Effector memory CD8-positive, alpha-beta T cell (primary cell): ENCODE measurements around the gene GSTM3.
"Not testable (repeated sequence)": the region's sequence is repeated elsewhere in the genome, so short reads cannot be mapped to it uniquely, and the experiment has no call there.

Experiments used
- ATAC-seq: fragments of 150-1000 bp; cut with Tn5 transposase; replicated peaks from 2 replicates; pipeline ENCODE4 v1.10.0; 2021; ENCODE audit warnings: mild to moderate bottlenecking, moderate library complexity
- DNase-seq, 3 experiments: peaks; one replicate each; pipeline ENCODE4 v3.0.0; 2021
- H3K27ac Mint-ChIP-seq, 2 donors: one replicate each; pipeline ENCODE4 v1.8.0; 2022; ENCODE audit warnings: mild to moderate bottlenecking in 2 of 2, mixed read lengths in 2 of 2, moderate library complexity in 2 of 2
- H3K27me3 Mint-ChIP-seq, 2 donors: one replicate each; pipeline ENCODE4 v1.8.0; 2022; ENCODE audit warnings: mixed read lengths in 2 of 2
- H3K36me3 Mint-ChIP-seq: one replicate; pipeline ENCODE4 v1.8.0; 2022; ENCODE audit warnings: mild to moderate bottlenecking, moderate library complexity, mixed read lengths; ENCODE audit not compliant: insufficient read depth
- H3K4me1 Mint-ChIP-seq, 2 donors: one replicate each; pipeline ENCODE4 v1.8.0; 2022; ENCODE audit warnings: low read depth in 2 of 2, mixed read lengths in 2 of 2
- H3K4me3 Mint-ChIP-seq, 2 donors: one replicate each; pipeline ENCODE4 v1.8.0; 2022; ENCODE audit warnings: mild to moderate bottlenecking in 2 of 2, mixed read lengths in 2 of 2, moderate library complexity in 2 of 2
- H3K9me3 Mint-ChIP-seq, 2 donors: one replicate each; pipeline ENCODE4 v1.8.0; 2022; ENCODE audit warnings: mixed read lengths in 2 of 2

The GSTM3 gene

DNA sequence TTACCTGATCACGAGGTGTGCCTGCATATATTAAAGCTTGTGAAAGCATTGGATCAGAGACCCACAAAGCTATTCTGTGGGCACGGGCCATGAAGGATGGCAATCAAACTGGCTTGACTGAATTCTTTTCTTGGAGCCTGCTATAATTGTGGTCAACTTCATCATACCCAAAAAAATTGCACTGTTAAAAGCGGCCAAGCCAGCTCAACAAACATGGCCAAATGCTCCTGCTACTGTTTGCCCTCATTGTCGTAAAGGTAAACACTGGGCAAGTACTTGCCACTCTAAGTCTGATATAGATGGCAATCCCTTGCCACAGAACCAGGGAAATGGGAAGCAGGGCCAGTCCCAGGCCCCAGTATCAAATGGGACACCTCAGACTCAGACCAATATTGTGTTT is 35.4 kb downstream of the GSTM3 start:
- Mint-ChIP-seq H3K4me3 (no peak overlapping the region), H3K27ac (no peak overlapping the region), H3K27me3 (peaks cover 44 to 48% of the 10 kb centered on the region in 2 donors), H3K4me1 (no peaks in the 10 kb centered on the region), H3K36me3 (no peaks in the 10 kb centered on the region), H3K9me3 (peaks cover 5 to 8% of the 10 kb centered on the region in 2 donors)
- no peak for DNase-seq
- ATAC-seq = no peak

DNA sequence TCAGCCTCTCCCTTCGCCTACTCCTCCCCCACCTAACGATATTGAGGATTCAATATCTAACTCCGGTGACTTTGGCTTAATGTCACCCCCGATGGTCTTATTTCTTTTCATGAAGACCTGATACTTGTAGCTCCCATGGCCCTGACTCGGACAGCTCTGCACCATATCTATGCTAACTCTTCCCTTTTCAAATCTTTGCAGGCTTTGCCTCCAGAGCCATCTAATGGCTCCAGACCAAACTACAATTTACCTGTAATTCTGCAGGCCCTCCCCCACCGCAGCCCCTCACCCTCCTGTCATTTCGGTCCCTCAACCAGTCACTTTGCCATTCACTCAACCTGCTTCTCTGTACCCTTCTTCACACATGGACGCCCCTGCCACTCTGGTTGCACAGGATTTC is 36.7 kb downstream of the GSTM3 start:
- Mint-ChIP-seq H3K4me3 (no peak overlapping the region), H3K36me3 (no peaks in the 10 kb centered on the region), H3K4me1 (no peaks in the 10 kb centered on the region), H3K27me3 (peaks cover 44 to 48% of the 10 kb centered on the region in 2 donors), H3K9me3 (peaks cover 3 to 8% of the 10 kb centered on the region in 2 donors), H3K27ac (no peak overlapping the region)
- DNase-seq (no peak), ATAC-seq (no peak)

DNA sequence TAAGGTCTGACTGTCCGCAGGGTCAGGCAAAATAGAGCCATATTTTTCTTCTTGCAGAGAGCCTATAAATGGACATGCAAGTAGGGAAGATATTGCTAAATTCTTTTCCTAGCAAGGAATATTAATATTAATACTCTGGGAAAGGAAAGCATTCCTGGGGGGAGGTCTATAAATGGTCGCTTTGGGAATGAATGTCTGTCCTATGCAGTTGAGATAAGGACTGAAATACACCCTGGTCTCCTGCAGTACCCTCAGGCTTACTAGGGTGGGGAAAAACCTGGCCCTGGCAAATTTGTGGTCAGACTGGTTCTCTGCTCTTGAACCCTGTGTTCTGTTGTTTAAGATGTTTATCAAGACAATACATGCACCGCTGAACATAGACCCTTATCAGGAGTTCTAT is 37.9 kb downstream of the GSTM3 start:
- H3K27ac Mint-ChIP-seq, ATAC-seq, H3K4me1 Mint-ChIP-seq, H3K9me3 Mint-ChIP-seq, DNase-seq, H3K4me3 Mint-ChIP-seq, H3K36me3 Mint-ChIP-seq: not testable (repeated sequence)
- H3K27me3 Mint-ChIP-seq = peaks cover 37 to 42% of the 10 kb centered on the region in 2 donors

DNA sequence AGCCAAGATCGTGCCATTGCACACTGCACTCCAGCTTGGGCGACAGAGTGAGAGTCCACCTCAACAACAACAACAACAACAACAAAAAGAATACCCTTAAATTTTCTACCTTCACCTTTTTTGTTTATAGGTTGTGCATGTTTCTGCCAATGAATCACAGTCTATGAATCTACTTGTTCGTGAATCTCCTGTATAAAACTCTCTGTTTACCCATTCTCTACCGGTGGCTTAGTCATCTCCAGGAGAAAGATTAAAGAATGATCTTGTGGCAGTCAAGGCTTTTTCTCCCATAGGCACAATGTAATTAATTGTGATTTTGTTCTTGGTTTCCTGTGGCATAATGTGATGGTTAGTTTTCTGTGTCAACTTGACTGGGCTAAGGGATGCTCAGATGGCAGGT is 43.0 kb downstream of the GSTM3 start:
- not testable (repeated sequence) for H3K4me1 Mint-ChIP-seq

DNA sequence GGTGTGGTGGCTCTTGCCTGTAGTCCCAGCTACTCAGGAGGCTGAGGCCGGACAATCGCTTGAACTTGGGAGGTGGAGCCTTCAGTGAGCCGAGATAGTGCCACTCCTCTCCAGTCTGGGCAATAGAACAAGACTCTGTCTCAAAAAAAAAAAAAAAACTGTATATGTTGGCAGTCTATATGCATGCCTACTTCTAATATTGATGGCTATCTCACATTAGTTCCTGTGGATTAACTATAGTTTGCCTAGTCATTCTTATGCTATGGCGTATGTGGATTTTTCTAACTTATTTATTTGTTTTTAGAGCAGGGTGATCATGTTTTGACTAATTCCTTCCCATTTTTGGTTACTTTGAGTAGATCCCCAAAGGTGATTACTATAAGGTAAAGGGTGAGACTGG is 43.8 kb downstream of the GSTM3 start:
- Mint-ChIP-seq H3K4me1 (no peaks in the 10 kb centered on the region), H3K36me3 (no peaks in the 10 kb centered on the region), H3K27me3 (no peaks in the 10 kb centered on the region), H3K27ac (no peak overlapping the region), H3K9me3 (no peaks in the 10 kb centered on the region), H3K4me3 (no peak overlapping the region)
- ATAC-seq = no peak
- DNase-seq = no peak

More for the DNA sequence above, 43.0 kb downstream of the GSTM3 start:
- ATAC-seq, H3K4me3 Mint-ChIP-seq, H3K27me3 Mint-ChIP-seq, H3K9me3 Mint-ChIP-seq, DNase-seq, H3K36me3 Mint-ChIP-seq, H3K27ac Mint-ChIP-seq: not testable (repeated sequence)

DNA sequence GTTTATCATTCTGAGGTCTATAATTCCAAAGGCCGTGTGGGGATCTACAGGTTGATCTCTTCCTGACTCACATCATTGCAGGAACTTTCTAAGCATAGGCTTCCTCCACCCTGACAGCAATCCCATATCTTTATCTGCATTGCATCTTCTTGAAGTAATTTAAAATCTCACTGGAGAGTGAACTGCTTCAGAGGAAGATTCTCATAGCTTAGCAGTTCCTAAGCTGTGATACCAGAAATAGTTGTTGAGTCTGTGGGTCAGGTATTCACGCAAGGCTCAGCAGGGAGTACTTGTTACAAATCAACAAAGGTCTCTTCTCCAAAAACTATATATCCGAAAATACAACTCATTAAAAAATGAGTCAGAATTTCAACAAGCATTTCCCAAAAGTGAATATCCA is 45.7 kb downstream of the GSTM3 start:
- H3K9me3 Mint-ChIP-seq, H3K27me3 Mint-ChIP-seq, H3K27ac Mint-ChIP-seq, H3K4me1 Mint-ChIP-seq, H3K4me3 Mint-ChIP-seq, ATAC-seq, H3K36me3 Mint-ChIP-seq, DNase-seq: not testable (repeated sequence)

DNA sequence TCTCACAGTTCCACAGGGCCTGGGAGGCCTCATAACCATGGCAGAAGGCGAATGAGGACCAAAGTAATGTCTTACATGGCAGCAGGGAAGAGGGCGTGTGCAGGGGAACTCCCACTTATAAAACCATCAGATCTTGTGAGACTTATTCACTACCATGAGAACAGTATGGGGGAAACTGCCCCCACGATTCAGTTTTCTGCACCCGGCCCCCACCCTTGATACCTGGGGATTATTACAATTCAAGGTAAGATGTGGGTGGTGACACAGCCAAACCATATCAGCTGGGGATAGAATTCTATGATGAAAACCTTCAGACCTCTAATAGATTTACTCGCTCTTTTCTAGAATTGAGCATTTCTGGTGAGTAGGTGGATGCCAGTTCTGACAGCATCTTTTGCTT is 46.4 kb downstream of the GSTM3 start:
- not testable (repeated sequence) for H3K9me3 Mint-ChIP-seq, H3K27me3 Mint-ChIP-seq, DNase-seq, H3K27ac Mint-ChIP-seq, H3K36me3 Mint-ChIP-seq, H3K4me3 Mint-ChIP-seq, ATAC-seq, H3K4me1 Mint-ChIP-seq

DNA sequence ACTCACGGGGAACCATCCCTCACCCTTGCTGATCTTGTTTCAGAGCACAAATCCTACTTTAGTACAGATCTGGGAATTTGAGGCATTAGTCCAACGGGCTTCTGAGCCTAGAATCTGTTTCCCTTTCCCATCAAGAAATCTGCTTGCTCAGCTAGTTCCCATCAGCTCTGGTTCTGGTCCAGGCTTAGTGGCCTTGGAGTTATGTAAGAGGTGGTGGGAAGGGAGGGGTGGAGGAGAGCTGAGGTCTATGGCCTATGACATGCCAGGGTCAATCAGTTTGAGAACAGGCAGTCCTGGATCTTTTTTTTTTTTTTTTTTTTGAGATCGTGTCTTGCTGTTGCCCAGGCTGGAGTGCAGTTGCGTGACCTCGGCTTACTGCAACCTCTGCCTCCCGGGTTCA is 49.1 kb downstream of the GSTM3 start:
- H3K36me3 Mint-ChIP-seq = no peaks in the 10 kb centered on the region
- no peaks in the 10 kb centered on the region for H3K4me1 Mint-ChIP-seq
- H3K9me3 Mint-ChIP-seq = no peaks in the 10 kb centered on the region
- H3K4me3 Mint-ChIP-seq = no peak overlapping the region
- ATAC-seq (no peak), DNase-seq (no peak)
- no peaks in the 10 kb centered on the region for H3K27me3 Mint-ChIP-seq
- no peak overlapping the region for H3K27ac Mint-ChIP-seq

DNA sequence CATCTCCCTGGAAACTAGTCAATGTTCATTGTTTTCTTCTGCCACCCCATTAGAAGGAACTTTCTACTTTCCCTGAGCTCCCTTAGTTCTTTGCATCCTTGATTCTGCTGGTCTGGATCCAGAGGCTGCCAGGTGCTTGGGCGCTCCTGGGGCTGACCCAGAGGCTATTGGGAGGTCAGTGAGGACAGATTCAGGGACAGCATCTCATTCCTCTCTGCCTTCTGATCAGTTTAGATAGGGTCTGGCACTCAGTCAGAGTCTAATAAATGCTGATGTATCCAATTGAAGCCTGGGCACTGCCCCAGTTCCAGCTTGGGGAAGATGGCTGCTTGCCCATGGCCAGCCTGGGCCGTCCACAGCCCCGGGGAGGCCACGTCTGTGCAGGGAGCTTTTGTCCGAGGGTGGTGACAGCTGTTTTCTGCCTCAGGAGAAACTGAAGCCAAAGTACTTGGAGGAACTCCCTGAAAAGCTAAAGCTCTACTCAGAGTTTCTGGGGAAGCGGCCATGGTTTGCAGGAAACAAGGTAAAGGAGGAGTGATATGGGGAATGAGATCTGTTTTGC is 50.9 kb downstream of the GSTM3 start:
- H3K4me3 Mint-ChIP-seq = no peak overlapping the region
- no peaks in the 10 kb centered on the region for H3K9me3 Mint-ChIP-seq
- ATAC-seq = no peak
- H3K36me3 Mint-ChIP-seq = no peaks in the 10 kb centered on the region
- no peak overlapping the region for H3K27ac Mint-ChIP-seq
- H3K4me1 Mint-ChIP-seq = no peaks in the 10 kb centered on the region
- no peaks in the 10 kb centered on the region for H3K27me3 Mint-ChIP-seq
- DNase-seq = no peak

DNA sequence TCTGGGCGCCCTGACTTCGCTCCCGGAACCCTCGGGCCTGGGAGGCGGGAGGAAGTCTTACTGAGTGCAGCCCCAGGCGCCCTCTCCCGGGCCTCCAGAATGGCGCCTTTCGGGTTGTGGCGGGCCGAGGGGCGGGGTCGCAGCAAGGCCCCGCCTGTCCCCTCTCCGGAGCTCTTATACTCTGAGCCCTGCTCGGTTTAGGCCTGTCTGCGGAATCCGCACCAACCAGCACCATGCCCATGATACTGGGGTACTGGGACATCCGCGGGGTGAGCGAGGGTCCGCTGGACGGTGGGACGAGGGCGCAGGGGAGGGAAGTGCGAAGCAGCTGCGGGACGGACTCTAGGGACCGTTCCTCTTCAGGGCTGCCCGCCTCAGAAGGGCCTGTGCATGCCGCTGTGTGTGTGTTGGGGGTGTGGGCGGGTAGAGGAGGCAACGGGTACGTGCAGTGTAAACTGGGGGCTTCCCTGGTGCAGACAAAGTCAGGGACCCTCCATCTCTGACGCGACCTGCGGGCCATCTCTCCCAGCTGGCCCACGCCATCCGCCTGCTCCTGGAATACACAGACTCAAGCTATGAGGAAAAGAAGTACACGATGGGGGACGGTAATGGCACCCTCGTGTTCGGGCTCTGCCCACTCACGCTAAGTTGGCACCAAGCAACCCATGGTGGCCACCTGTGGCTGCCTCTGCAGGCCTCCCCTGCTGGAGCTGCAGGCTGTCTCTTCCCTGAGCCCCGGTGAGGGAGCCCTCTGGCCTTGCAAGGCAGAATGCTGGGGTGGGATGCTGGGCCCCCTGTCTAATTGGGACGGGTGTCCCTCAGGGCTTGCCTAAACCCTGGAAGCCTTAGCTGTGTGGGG is 53.0 kb downstream of the GSTM3 start, which contains the start of gene GSTM1:
Gene GSTM1, plus strand, starts transcription at position 177 of the 859 bp plus-strand sequence. Its CDS starts 57 bp downstream, at position 234.
- no peak within 1 kb of the TSS for H3K4me3 Mint-ChIP-seq
- H3K4me1 Mint-ChIP-seq = no peaks in the 10 kb centered on the region
- H3K9me3 Mint-ChIP-seq = no peaks in the 10 kb centered on the region
- no peaks in the 10 kb centered on the region for H3K36me3 Mint-ChIP-seq
- no peak within 1 kb of the TSS for H3K27ac Mint-ChIP-seq
- H3K27me3 Mint-ChIP-seq = no peaks in the 10 kb centered on the region
- no peak for DNase-seq
- no peak for ATAC-seq

DNA sequence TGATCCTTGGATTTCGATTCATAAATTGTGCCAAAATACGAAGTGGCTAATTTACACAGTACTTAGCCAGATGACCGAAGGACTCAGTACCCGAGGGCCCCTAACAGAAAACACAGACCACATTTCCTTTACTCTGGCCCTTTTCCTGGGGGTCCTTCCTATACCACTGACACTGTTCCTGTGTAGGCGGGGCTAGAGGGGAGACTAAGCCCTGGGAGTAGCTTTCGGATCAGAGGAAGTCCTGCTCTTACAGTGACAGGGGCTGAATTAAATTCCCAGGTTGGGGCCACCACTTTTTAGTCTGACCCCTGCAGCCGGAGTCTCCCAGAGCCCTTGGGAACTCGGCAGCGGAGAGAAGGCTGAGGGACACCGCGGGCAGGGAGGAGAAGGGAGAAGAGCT is 53.7 kb downstream of the GSTM3 start:
- not testable (repeated sequence) for ATAC-seq, H3K4me3 Mint-ChIP-seq, DNase-seq, H3K36me3 Mint-ChIP-seq, H3K27ac Mint-ChIP-seq, H3K4me1 Mint-ChIP-seq, H3K27me3 Mint-ChIP-seq, H3K9me3 Mint-ChIP-seq

DNA sequence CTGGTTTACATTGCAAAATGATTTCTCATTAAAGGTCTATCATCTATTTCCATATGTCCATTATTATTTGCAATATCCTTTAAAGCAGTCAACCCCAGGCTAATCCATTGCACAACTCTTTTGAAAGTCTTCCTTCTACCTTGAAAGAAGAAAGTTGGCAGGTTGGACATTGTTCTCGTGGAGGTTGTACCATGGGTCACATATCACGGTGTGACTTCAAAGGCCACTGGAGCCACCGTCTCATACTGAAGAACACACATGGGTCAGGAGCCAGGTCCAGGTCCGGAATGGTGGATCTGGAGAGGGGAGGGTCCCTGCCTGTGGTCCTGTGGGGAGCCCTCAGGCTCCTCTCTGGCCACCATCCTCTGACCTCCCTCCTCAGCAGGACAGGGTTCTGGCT is 54.9 kb downstream of the GSTM3 start:
- not testable (repeated sequence) for H3K4me3 Mint-ChIP-seq, H3K4me1 Mint-ChIP-seq, DNase-seq, H3K9me3 Mint-ChIP-seq, H3K27ac Mint-ChIP-seq, H3K27me3 Mint-ChIP-seq, H3K36me3 Mint-ChIP-seq, ATAC-seq

DNA sequence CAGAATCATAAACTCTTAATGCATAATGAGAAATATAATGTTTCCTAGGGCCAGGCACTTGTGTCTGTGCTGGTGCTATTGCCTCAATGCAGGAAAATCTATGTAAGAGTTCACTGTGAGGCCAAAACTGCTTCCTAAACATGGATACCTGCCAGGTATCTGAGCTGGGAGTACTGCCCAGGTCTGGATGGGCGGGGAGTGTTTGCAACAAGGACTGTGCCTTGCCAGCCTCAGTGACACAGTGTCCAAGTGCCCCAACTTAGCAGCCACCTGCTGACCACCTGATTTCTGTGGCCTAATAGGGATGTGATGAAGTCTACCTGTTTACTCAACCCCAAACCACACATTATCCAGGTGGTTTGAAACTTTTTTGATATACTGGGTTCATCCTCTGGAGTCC is 55.4 kb downstream of the GSTM3 start:
- not testable (repeated sequence) for H3K4me3 Mint-ChIP-seq, H3K9me3 Mint-ChIP-seq, H3K27me3 Mint-ChIP-seq, H3K4me1 Mint-ChIP-seq, ATAC-seq, H3K27ac Mint-ChIP-seq, DNase-seq, H3K36me3 Mint-ChIP-seq

DNA sequence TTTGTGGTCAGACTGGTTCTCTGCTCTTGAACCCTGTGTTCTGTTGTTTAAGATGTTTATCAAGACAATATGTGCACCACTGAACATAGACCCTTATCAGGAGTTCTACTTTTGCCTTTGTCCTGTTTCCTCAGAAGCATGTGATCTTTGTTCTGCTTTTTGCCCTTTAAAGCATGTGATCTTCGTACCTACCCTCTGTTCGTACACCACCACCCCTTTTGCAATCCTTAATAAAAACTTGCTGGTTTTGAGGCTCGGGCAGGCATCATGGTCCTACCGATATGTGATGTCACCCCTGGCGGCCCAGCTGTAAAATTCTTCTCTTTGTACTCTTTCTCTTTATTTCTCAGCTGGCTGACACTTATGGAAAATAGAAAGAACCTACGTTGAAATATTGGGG is 56.1 kb downstream of the GSTM3 start:
- not testable (repeated sequence) for H3K9me3 Mint-ChIP-seq, H3K27me3 Mint-ChIP-seq, H3K27ac Mint-ChIP-seq, H3K4me1 Mint-ChIP-seq, H3K36me3 Mint-ChIP-seq, ATAC-seq, DNase-seq, H3K4me3 Mint-ChIP-seq
